H1 (cell line): ENCODE results near the gene TUBAL3. TPM values are rescaled to one million over a fixed set of nuclear protein-coding genes. Genes with fewer than 3 reads are reported as not detected.

ENCODE experiments used
- CTCF ChIA-PET: fragments of 300-600 bp; sonication (Branson Sonifier 250); formaldehyde crosslinking; loops from one replicate; lab custom pipeline; 2021; ENCODE audit not compliant: partially characterized antibody; lab: Charles Lee
- POLR2A ChIA-PET: fragments of 300-600 bp; sonication (Branson Sonifier 250); formaldehyde crosslinking; loops from one replicate; lab custom pipeline; 2021; ENCODE audit warnings: inconsistent platforms; ENCODE audit not compliant: partially characterized antibody; lab: Charles Lee
- DNase-seq, 2 experiments: peaks; one replicate each; pipeline versions ENCODE4 v3.0.0 to v3.0.0-alpha.2; 2010 to 2022; ENCODE audit warnings: low spot score in 2 of 2, low read depth in 1 of 2, mixed read lengths in 1 of 2
- FAIRE-seq: peaks from 2 replicates; lab custom pipeline; 2011; peaks lifted over from hg19 to GRCh38; lab: Jason Lieb, UNC
- H2AFZ ChIP-seq: 2 replicates; pipeline ENCODE4 v1.8.1; 2012; ENCODE audit warnings: low read length, inconsistent platforms
- H2AK5ac ChIP-seq: 2 replicates; pipeline ENCODE4 v1.6.1; 2013; ENCODE audit warnings: low read depth, low read length
- H2BK120ac ChIP-seq: replicated peaks from 2 replicates; pipeline ENCODE3; 2013; ENCODE audit warnings: low read depth, low read length, inconsistent platforms
- H2BK12ac ChIP-seq: 2 replicates; pipeline ENCODE4 v1.6.1; 2013; ENCODE audit warnings: low read depth, low read length
- H2BK15ac ChIP-seq: 2 replicates; pipeline ENCODE4 v1.6.1; 2013; ENCODE audit warnings: low read length
- H2BK20ac ChIP-seq: 2 replicates; pipeline ENCODE4 v1.6.1; 2013; ENCODE audit warnings: low read length
- H2BK5ac ChIP-seq: 2 replicates; pipeline ENCODE4 v1.6.1; 2013; ENCODE audit warnings: low read depth, low read length
- H3K14ac ChIP-seq: 2 replicates; pipeline ENCODE4 v1.6.1; 2013; ENCODE audit warnings: inconsistent platforms; ENCODE audit not compliant: insufficient read length
- H3K18ac ChIP-seq: 2 replicates; pipeline ENCODE4 v1.6.1; 2013; ENCODE audit warnings: low read length; ENCODE audit errors: extremely low read depth
- H3K23ac ChIP-seq: 2 replicates; pipeline ENCODE4 v1.6.1; 2013; ENCODE audit warnings: inconsistent platforms; ENCODE audit not compliant: insufficient read length
- H3K23me2 ChIP-seq: 2 replicates; pipeline ENCODE4 v1.6.1; 2013; ENCODE audit warnings: low read depth, low read length
- H3K27ac ChIP-seq: 2 replicates; pipeline ENCODE4 v1.6.1; 2011; ENCODE audit warnings: low read depth, low read length, inconsistent platforms
- H3K27me3 ChIP-seq, 4 experiments: replicated peaks in 1 of 4; 1 replicate in 1 of 4; 2 replicates in 3 of 4; pipeline versions ENCODE4 v1.6.1 to v1.8.1; 2011 to 2013; ENCODE audit warnings: low read length in 3 of 4, mild to moderate bottlenecking in 3 of 4, inconsistent platforms in 2 of 4, mixed read lengths in 2 of 4, moderate library complexity in 1 of 4; ENCODE audit not compliant: control insufficient read depth in 3 of 4, insufficient read depth in 3 of 4; ENCODE audit errors: extremely low read depth in 1 of 4
- H3K36me3 ChIP-seq, 4 experiments: 2 replicates each; pipeline versions ENCODE4 v1.6.1 to v1.8.1; 2011 to 2013; ENCODE audit warnings: mild to moderate bottlenecking in 4 of 4, low read length in 3 of 4, moderate library complexity in 2 of 4, control low read depth in 1 of 4, inconsistent platforms in 1 of 4; ENCODE audit not compliant: insufficient read depth in 4 of 4, control insufficient read depth in 2 of 4
- H3K4ac ChIP-seq: replicated peaks from 2 replicates; pipeline ENCODE3; 2013; ENCODE audit warnings: low read length, low read depth, mixed read lengths, inconsistent platforms; ENCODE audit not compliant: insufficient read length
- H3K4me1 ChIP-seq, 4 experiments: replicated peaks in 1 of 4; 1 replicate in 1 of 4; 2 replicates in 3 of 4; pipeline versions ENCODE4 v1.6.1 to v1.8.1; 2011 to 2013; ENCODE audit warnings: low read length in 3 of 4, inconsistent platforms in 2 of 4, mixed read lengths in 1 of 4; ENCODE audit not compliant: insufficient read depth in 4 of 4, control insufficient read depth in 3 of 4
- H3K4me2 ChIP-seq, 2 experiments: 2 replicates each; pipeline versions ENCODE4 v1.6.1 to v1.8.1; 2011 to 2013; ENCODE audit warnings: low read depth in 2 of 2, low read length in 2 of 2, control low read depth in 1 of 2, inconsistent platforms in 1 of 2, mild to moderate bottlenecking in 1 of 2; ENCODE audit not compliant: insufficient read depth in 1 of 2
- H3K4me3 ChIP-seq, 4 experiments: fragments of 200-600, 300-600 bp in 1 of 4; sonication (generic), shearing (Covaris generic), sonication (Bioruptor Twin) in 1 of 4; 2 replicates each; pipeline versions ENCODE4 v1.5.1 to v1.8.1; 2011 to 2016; ENCODE audit warnings: low read length in 4 of 4, low read depth in 3 of 4, control low read depth in 2 of 4, inconsistent platforms in 2 of 4, mild to moderate bottlenecking in 2 of 4, mixed read lengths in 1 of 4, moderate library complexity in 1 of 4; ENCODE audit not compliant: insufficient read depth in 2 of 4; ENCODE audit errors: extremely low read depth in 1 of 4
- H3K56ac ChIP-seq: replicated peaks from 2 replicates; pipeline ENCODE3; 2013; ENCODE audit warnings: low read depth, mild to moderate bottlenecking, mixed read lengths, low read length, inconsistent platforms; ENCODE audit not compliant: insufficient read length
- H3K79me1 ChIP-seq: 2 replicates; pipeline ENCODE4 v1.6.1; 2013; ENCODE audit warnings: low read depth, low read length, control low read depth
- H3K79me2 ChIP-seq, 2 experiments: 2 replicates each; pipeline versions ENCODE4 v1.6.1 to v1.8.1; 2012 to 2013; ENCODE audit warnings: low read length in 2 of 2, mild to moderate bottlenecking in 2 of 2, inconsistent platforms in 1 of 2; ENCODE audit not compliant: insufficient read depth in 2 of 2, control insufficient read depth in 1 of 2
- H3K9ac ChIP-seq, 4 experiments: replicated peaks in 1 of 4; 1 replicate in 1 of 4; 2 replicates in 3 of 4; pipeline versions ENCODE4 v1.6.1 to v1.8.1; 2011 to 2013; ENCODE audit warnings: low read depth in 3 of 4, low read length in 3 of 4, control low read depth in 2 of 4, mild to moderate bottlenecking in 2 of 4, moderate library complexity in 2 of 4, inconsistent platforms in 1 of 4; ENCODE audit errors: extremely low read depth in 1 of 4
- H3K9me3 ChIP-seq, 2 experiments: 2 replicates each; pipeline versions ENCODE4 v1.6.1 to v1.8.1; 2012 to 2013; ENCODE audit warnings: mild to moderate bottlenecking in 2 of 2, moderate library complexity in 2 of 2, control low read depth in 1 of 2, inconsistent platforms in 1 of 2, low read depth in 1 of 2, low read length in 1 of 2, mixed read lengths in 1 of 2; ENCODE audit not compliant: insufficient read depth in 2 of 2
- H4K20me1 ChIP-seq, 2 experiments: replicated peaks in 1 of 2; 2 replicates each; pipeline versions ENCODE3 to v1.8.1; 2011 to 2013; ENCODE audit warnings: inconsistent platforms in 2 of 2, low read length in 2 of 2, mild to moderate bottlenecking in 1 of 2; ENCODE audit not compliant: insufficient read depth in 2 of 2, control insufficient read depth in 1 of 2
- H4K5ac ChIP-seq: 2 replicates; pipeline ENCODE4 v1.6.1; 2013; ENCODE audit warnings: low read length, low read depth, mixed read lengths, inconsistent platforms; ENCODE audit not compliant: insufficient read length
- H4K8ac ChIP-seq: 2 replicates; pipeline ENCODE4 v1.8.0; 2013; ENCODE audit warnings: mild to moderate bottlenecking, moderate library complexity, low read length, inconsistent platforms; ENCODE audit not compliant: insufficient read depth; ENCODE audit errors: extremely low read depth
- H4K91ac ChIP-seq: replicated peaks from 2 replicates; pipeline ENCODE3; 2013; ENCODE audit warnings: low read length, mixed read lengths, inconsistent platforms; ENCODE audit not compliant: insufficient read length
- EGR1 ChIP-seq: IDR thresholded peaks from 2 replicates; pipeline ENCODE4 v1.6.1; 2011; ENCODE audit warnings: low read depth, low read length, borderline replicate concordance
- WGBS, 2 experiments: shearing (Covaris generic) in 1 of 2; methylation state at CpG; one replicate each; pipeline versions ENCODE4 v1.1.6 to v1.1.7; 2013 to 2015; ENCODE audit warnings: low lambda C conversion rate in 2 of 2, mixed read lengths in 2 of 2, inconsistent platforms in 1 of 2, low coverage in 1 of 2, missing lambda C conversion rate in 1 of 2; ENCODE audit not compliant: insufficient replicate concordance in 2 of 2, insufficient coverage in 1 of 2, insufficient read length in 1 of 2; ENCODE audit errors: extremely low coverage in 1 of 2, missing lambda C conversion rate in 1 of 2; 5-methylcytosine and 5-hydroxymethylcytosine counted together
- polyA plus RNA-seq, 7 experiments: library from polyadenylated mRNA; depleted of rRNA in 3 of 7; stranded (reverse) in 5 of 7; unstranded in 2 of 7; fragments of >200 nt in 5 of 7; fragments of 200-250 nt in 2 of 7; gene quantifications; 1 replicate in 5 of 7; 2 replicates in 1 of 7; 4 replicates in 1 of 7; pipeline versions ENCODE4 v1.2.1 to v1.2.3, GENCODE V29; 2011 to 2013; ENCODE audit warnings: missing spikeins in 2 of 7, mixed read lengths in 2 of 7
- total RNA-seq: library from RNA; stranded (reverse); fragmentation: NEBNext Ultra II Directional; extraction: Animal tissue kit (Norgen Biotek cat#: 25700); gene quantifications from 2 replicates; pipeline ENCODE4 v1.2.1, GENCODE V29; 2021

Gene TUBAL3
- total and polyA plus RNA-seq, 2 of the 8 experiments (the other 6 are each of a cell fraction or from before 2014, with no cell fraction given) = 0.17 TPM; not detected in 1

DNA sequence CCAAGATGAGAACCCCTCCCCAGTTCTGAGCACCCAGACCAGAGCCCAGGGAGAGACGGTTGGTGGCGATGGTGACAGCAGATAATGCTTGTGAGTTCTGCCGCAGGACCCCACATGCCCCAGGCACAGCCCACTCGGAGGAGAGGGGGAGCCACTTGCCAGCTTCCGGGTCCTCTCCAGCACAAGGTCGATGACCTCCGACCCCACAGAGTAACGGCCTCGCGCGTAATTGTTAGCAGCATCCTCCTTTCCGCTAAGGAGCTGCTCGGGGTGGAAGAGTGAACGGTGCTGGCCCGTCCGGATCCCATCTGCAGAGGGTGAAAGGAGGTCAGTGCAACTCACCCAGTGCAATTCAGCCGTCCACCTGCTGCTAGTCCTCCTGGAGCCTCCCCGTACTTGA is 9.5 kb downstream of the TUBAL3 start:
- Histone ChIP-seq H3K79me1 (no peaks in the 10 kb centered on the region), H2BK20ac (no peak overlapping the region), H3K9me3 (peaks cover 21 to 24% of the 10 kb centered on the region in 2 experiments), H3K56ac (no peak overlapping the region), H3K27ac (no peak overlapping the region), H4K5ac (no peak overlapping the region), H3K4me1 (no peaks in the 10 kb centered on the region), H4K91ac (no peak overlapping the region), H2BK12ac (no peak overlapping the region), H3K23me2 (no peaks in the 10 kb centered on the region), H2BK120ac (no peak overlapping the region), H3K36me3 (no peaks in the 10 kb centered on the region), H3K14ac (no peak overlapping the region), H3K79me2 (no peaks in the 10 kb centered on the region), H3K18ac (no peak overlapping the region), H3K9ac (no peak overlapping the region), H3K23ac (no peak overlapping the region), H4K8ac (no peak overlapping the region), H2BK15ac (no peak overlapping the region), H2AFZ (no peak overlapping the region), H3K27me3 (no peaks in the 10 kb centered on the region), H3K4me3 (no peak overlapping the region), H2BK5ac (no peak overlapping the region), H4K20me1 (no peaks in the 10 kb centered on the region), H3K4ac (no peak overlapping the region), H3K4me2 (no peak overlapping the region), H2AK5ac (no peak overlapping the region)
- CTCF ChIA-PET = interaction anchor here (0.5 kb wide), 1 partner anchor 1165 kb away, joined by 4 read pairs; no protein-coding TSS in a partner anchor
- peak in 1 of 2 experiments; percentile 30 for DNase-seq
- 85% methylated on average over 18 of the region's 18 CpGs; no CpG with 5 or more reads in 1 of the 2 experiments for WGBS, 2 experiments
- POLR2A ChIA-PET = no interaction called here
- TF ChIP-seq EGR1 = no peak
- no peak for FAIRE-seq
